H1 (cell line): Measurements from ENCODE around the gene ANKH. TPM values are rescaled to one million over a fixed set of nuclear protein-coding genes. Genes with fewer than 3 reads are reported as not detected.

Experiments
- CTCF ChIA-PET: fragments of 300-600 bp; sonication (Branson Sonifier 250); formaldehyde crosslinking; loops from one replicate; lab custom pipeline; 2021; ENCODE audit not compliant: partially characterized antibody; lab: Charles Lee
- POLR2A ChIA-PET: fragments of 300-600 bp; sonication (Branson Sonifier 250); formaldehyde crosslinking; loops from one replicate; lab custom pipeline; 2021; ENCODE audit warnings: inconsistent platforms; ENCODE audit not compliant: partially characterized antibody; lab: Charles Lee
- DNase-seq, 2 experiments: peaks; one replicate each; pipeline versions ENCODE4 v3.0.0 to v3.0.0-alpha.2; 2010 to 2022; ENCODE audit warnings: low spot score in 2 of 2, low read depth in 1 of 2, mixed read lengths in 1 of 2
- FAIRE-seq: peaks from 2 replicates; lab custom pipeline; 2011; peaks lifted over from hg19 to GRCh38; lab: Jason Lieb, UNC
- H2AFZ ChIP-seq: 2 replicates; pipeline ENCODE4 v1.8.1; 2012; ENCODE audit warnings: low read length, inconsistent platforms
- H2AK5ac ChIP-seq: 2 replicates; pipeline ENCODE4 v1.6.1; 2013; ENCODE audit warnings: low read depth, low read length
- H2BK120ac ChIP-seq: replicated peaks from 2 replicates; pipeline ENCODE3; 2013; ENCODE audit warnings: low read depth, low read length, inconsistent platforms
- H2BK12ac ChIP-seq: 2 replicates; pipeline ENCODE4 v1.6.1; 2013; ENCODE audit warnings: low read depth, low read length
- H2BK15ac ChIP-seq: 2 replicates; pipeline ENCODE4 v1.6.1; 2013; ENCODE audit warnings: low read length
- H2BK20ac ChIP-seq: 2 replicates; pipeline ENCODE4 v1.6.1; 2013; ENCODE audit warnings: low read length
- H2BK5ac ChIP-seq: 2 replicates; pipeline ENCODE4 v1.6.1; 2013; ENCODE audit warnings: low read depth, low read length
- H3K14ac ChIP-seq: 2 replicates; pipeline ENCODE4 v1.6.1; 2013; ENCODE audit warnings: inconsistent platforms; ENCODE audit not compliant: insufficient read length
- H3K18ac ChIP-seq: 2 replicates; pipeline ENCODE4 v1.6.1; 2013; ENCODE audit warnings: low read length; ENCODE audit errors: extremely low read depth
- H3K23ac ChIP-seq: 2 replicates; pipeline ENCODE4 v1.6.1; 2013; ENCODE audit warnings: inconsistent platforms; ENCODE audit not compliant: insufficient read length
- H3K23me2 ChIP-seq: 2 replicates; pipeline ENCODE4 v1.6.1; 2013; ENCODE audit warnings: low read depth, low read length
- H3K27ac ChIP-seq: 2 replicates; pipeline ENCODE4 v1.6.1; 2011; ENCODE audit warnings: low read depth, low read length, inconsistent platforms
- H3K27me3 ChIP-seq, 4 experiments: replicated peaks in 1 of 4; 1 replicate in 1 of 4; 2 replicates in 3 of 4; pipeline versions ENCODE4 v1.6.1 to v1.8.1; 2011 to 2013; ENCODE audit warnings: low read length in 3 of 4, mild to moderate bottlenecking in 3 of 4, inconsistent platforms in 2 of 4, mixed read lengths in 2 of 4, moderate library complexity in 1 of 4; ENCODE audit not compliant: control insufficient read depth in 3 of 4, insufficient read depth in 3 of 4; ENCODE audit errors: extremely low read depth in 1 of 4
- H3K36me3 ChIP-seq, 4 experiments: 2 replicates each; pipeline versions ENCODE4 v1.6.1 to v1.8.1; 2011 to 2013; ENCODE audit warnings: mild to moderate bottlenecking in 4 of 4, low read length in 3 of 4, moderate library complexity in 2 of 4, control low read depth in 1 of 4, inconsistent platforms in 1 of 4; ENCODE audit not compliant: insufficient read depth in 4 of 4, control insufficient read depth in 2 of 4
- H3K4ac ChIP-seq: replicated peaks from 2 replicates; pipeline ENCODE3; 2013; ENCODE audit warnings: low read length, low read depth, mixed read lengths, inconsistent platforms; ENCODE audit not compliant: insufficient read length
- H3K4me1 ChIP-seq, 4 experiments: replicated peaks in 1 of 4; 1 replicate in 1 of 4; 2 replicates in 3 of 4; pipeline versions ENCODE4 v1.6.1 to v1.8.1; 2011 to 2013; ENCODE audit warnings: low read length in 3 of 4, inconsistent platforms in 2 of 4, mixed read lengths in 1 of 4; ENCODE audit not compliant: insufficient read depth in 4 of 4, control insufficient read depth in 3 of 4
- H3K4me2 ChIP-seq, 2 experiments: 2 replicates each; pipeline versions ENCODE4 v1.6.1 to v1.8.1; 2011 to 2013; ENCODE audit warnings: low read depth in 2 of 2, low read length in 2 of 2, control low read depth in 1 of 2, inconsistent platforms in 1 of 2, mild to moderate bottlenecking in 1 of 2; ENCODE audit not compliant: insufficient read depth in 1 of 2
- H3K4me3 ChIP-seq, 4 experiments: fragments of 200-600, 300-600 bp in 1 of 4; sonication (generic), shearing (Covaris generic), sonication (Bioruptor Twin) in 1 of 4; 2 replicates each; pipeline versions ENCODE4 v1.5.1 to v1.8.1; 2011 to 2016; ENCODE audit warnings: low read length in 4 of 4, low read depth in 3 of 4, control low read depth in 2 of 4, inconsistent platforms in 2 of 4, mild to moderate bottlenecking in 2 of 4, mixed read lengths in 1 of 4, moderate library complexity in 1 of 4; ENCODE audit not compliant: insufficient read depth in 2 of 4; ENCODE audit errors: extremely low read depth in 1 of 4
- H3K56ac ChIP-seq: replicated peaks from 2 replicates; pipeline ENCODE3; 2013; ENCODE audit warnings: low read depth, mild to moderate bottlenecking, mixed read lengths, low read length, inconsistent platforms; ENCODE audit not compliant: insufficient read length
- H3K79me1 ChIP-seq: 2 replicates; pipeline ENCODE4 v1.6.1; 2013; ENCODE audit warnings: low read depth, low read length, control low read depth
- H3K79me2 ChIP-seq, 2 experiments: 2 replicates each; pipeline versions ENCODE4 v1.6.1 to v1.8.1; 2012 to 2013; ENCODE audit warnings: low read length in 2 of 2, mild to moderate bottlenecking in 2 of 2, inconsistent platforms in 1 of 2; ENCODE audit not compliant: insufficient read depth in 2 of 2, control insufficient read depth in 1 of 2
- H3K9ac ChIP-seq, 4 experiments: replicated peaks in 1 of 4; 1 replicate in 1 of 4; 2 replicates in 3 of 4; pipeline versions ENCODE4 v1.6.1 to v1.8.1; 2011 to 2013; ENCODE audit warnings: low read depth in 3 of 4, low read length in 3 of 4, control low read depth in 2 of 4, mild to moderate bottlenecking in 2 of 4, moderate library complexity in 2 of 4, inconsistent platforms in 1 of 4; ENCODE audit errors: extremely low read depth in 1 of 4
- H3K9me3 ChIP-seq, 2 experiments: 2 replicates each; pipeline versions ENCODE4 v1.6.1 to v1.8.1; 2012 to 2013; ENCODE audit warnings: mild to moderate bottlenecking in 2 of 2, moderate library complexity in 2 of 2, control low read depth in 1 of 2, inconsistent platforms in 1 of 2, low read depth in 1 of 2, low read length in 1 of 2, mixed read lengths in 1 of 2; ENCODE audit not compliant: insufficient read depth in 2 of 2
- H4K20me1 ChIP-seq, 2 experiments: replicated peaks in 1 of 2; 2 replicates each; pipeline versions ENCODE3 to v1.8.1; 2011 to 2013; ENCODE audit warnings: inconsistent platforms in 2 of 2, low read length in 2 of 2, mild to moderate bottlenecking in 1 of 2; ENCODE audit not compliant: insufficient read depth in 2 of 2, control insufficient read depth in 1 of 2
- H4K5ac ChIP-seq: 2 replicates; pipeline ENCODE4 v1.6.1; 2013; ENCODE audit warnings: low read length, low read depth, mixed read lengths, inconsistent platforms; ENCODE audit not compliant: insufficient read length
- H4K8ac ChIP-seq: 2 replicates; pipeline ENCODE4 v1.8.0; 2013; ENCODE audit warnings: mild to moderate bottlenecking, moderate library complexity, low read length, inconsistent platforms; ENCODE audit not compliant: insufficient read depth; ENCODE audit errors: extremely low read depth
- H4K91ac ChIP-seq: replicated peaks from 2 replicates; pipeline ENCODE3; 2013; ENCODE audit warnings: low read length, mixed read lengths, inconsistent platforms; ENCODE audit not compliant: insufficient read length
- CBX8 ChIP-seq: fragments of 300-800, 300-1000 bp; sonication (generic); IDR thresholded peaks from 2 replicates; pipeline ENCODE4 v1.7.1; 2016; ENCODE audit warnings: low read depth, low read length, borderline replicate concordance
- CHD2 ChIP-seq: IDR thresholded peaks from 2 replicates; pipeline ENCODE4 v1.6.1; 2012; ENCODE audit warnings: low read length, improper control_type of control experiment
- GABPA ChIP-seq: IDR thresholded peaks from 2 replicates; pipeline ENCODE4 v1.6.1; 2011; ENCODE audit warnings: mild to moderate bottlenecking, low read length, moderate library complexity, borderline replicate concordance; ENCODE audit not compliant: insufficient read depth
- GTF2F1 ChIP-seq: IDR thresholded peaks from 2 replicates; pipeline ENCODE4 v1.6.1; 2012; ENCODE audit warnings: low read depth, low read length, improper control_type of control experiment, borderline replicate concordance
- HDAC6 ChIP-seq: IDR thresholded peaks from one replicate; pipeline ENCODE4 v1.7.1; 2012; ENCODE audit warnings: low read depth, mild to moderate bottlenecking, inconsistent platforms, low read length, moderate library complexity
- MAX ChIP-seq: IDR thresholded peaks from 2 replicates; pipeline ENCODE4 v1.6.1; 2012; ENCODE audit warnings: inconsistent platforms
- RAD21 ChIP-seq, 2 experiments: IDR thresholded peaks in 1 of 2; conservative IDR thresholded peaks in 1 of 2; 2 replicates each; pipeline ENCODE4 v1.6.1; 2011; ENCODE audit warnings: low read depth in 2 of 2, low read length in 2 of 2, improper control_type of control experiment in 1 of 2, inconsistent platforms in 1 of 2, mild to moderate bottlenecking in 1 of 2, moderate library complexity in 1 of 2
- TEAD4 ChIP-seq: IDR thresholded peaks from 2 replicates; pipeline ENCODE4 v1.6.1; 2012; ENCODE audit warnings: low read depth, low read length, inconsistent platforms, mixed read lengths
- WGBS, 2 experiments: shearing (Covaris generic) in 1 of 2; methylation state at CpG; one replicate each; pipeline versions ENCODE4 v1.1.6 to v1.1.7; 2013 to 2015; ENCODE audit warnings: low lambda C conversion rate in 2 of 2, mixed read lengths in 2 of 2, inconsistent platforms in 1 of 2, low coverage in 1 of 2, missing lambda C conversion rate in 1 of 2; ENCODE audit not compliant: insufficient replicate concordance in 2 of 2, insufficient coverage in 1 of 2, insufficient read length in 1 of 2; ENCODE audit errors: extremely low coverage in 1 of 2, missing lambda C conversion rate in 1 of 2; 5-methylcytosine and 5-hydroxymethylcytosine counted together
- polyA plus RNA-seq, 7 experiments: library from polyadenylated mRNA; depleted of rRNA in 3 of 7; stranded (reverse) in 5 of 7; unstranded in 2 of 7; fragments of >200 nt in 5 of 7; fragments of 200-250 nt in 2 of 7; gene quantifications; 1 replicate in 5 of 7; 2 replicates in 1 of 7; 4 replicates in 1 of 7; pipeline versions ENCODE4 v1.2.1 to v1.2.3, GENCODE V29; 2011 to 2013; ENCODE audit warnings: missing spikeins in 2 of 7, mixed read lengths in 2 of 7
- total RNA-seq: library from RNA; stranded (reverse); fragmentation: NEBNext Ultra II Directional; extraction: Animal tissue kit (Norgen Biotek cat#: 25700); gene quantifications from 2 replicates; pipeline ENCODE4 v1.2.1, GENCODE V29; 2021

Gene ANKH
- total and polyA plus RNA-seq, 2 of the 8 experiments (the other 6 are each of a cell fraction or from before 2014, with no cell fraction given), result 5.3 to 13.0 TPM

DNA sequence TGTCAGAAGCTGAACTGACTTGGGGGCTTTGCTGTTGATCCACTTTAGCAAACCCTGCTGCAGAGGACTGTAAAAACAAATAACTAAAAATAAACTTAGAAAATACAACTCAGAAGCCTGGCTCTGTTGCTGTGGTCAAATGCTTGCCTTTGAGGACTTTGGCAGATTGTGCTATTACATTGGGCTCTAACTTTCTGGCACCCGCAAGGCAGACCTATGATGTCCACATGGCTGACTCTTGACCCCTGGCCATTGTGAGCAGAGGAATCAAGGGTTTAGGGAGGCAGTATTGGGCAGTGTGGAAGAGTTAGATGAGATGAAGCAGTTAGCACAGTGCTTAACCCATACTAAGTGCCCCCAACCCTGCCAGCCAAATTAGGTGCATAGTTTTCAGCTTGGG is 173.1 kb downstream of the ANKH start:
- peaks cover 0 to 10% (median 3%) of the 10 kb centered on the region in 4 experiments; a peak in 5 of 8 replicates for H3K36me3 ChIP-seq

More for the DNA sequence above, 173.1 kb downstream of the ANKH start:
- Histone ChIP-seq H3K23ac (no peak overlapping the region), H2BK15ac (no peak overlapping the region), H2AFZ (no peak overlapping the region), H3K9me3 (no peaks in the 10 kb centered on the region), H2BK5ac (no peak overlapping the region), H3K27me3 (peaks cover 0 to 3% (median 0%) of the 10 kb centered on the region in 4 experiments; a peak in 1 of 7 replicates), H4K20me1 (peaks cover 0 to 2% of the 10 kb centered on the region in 2 experiments), H2BK12ac (no peak overlapping the region), H3K4ac (no peak overlapping the region), H4K8ac (no peak overlapping the region), H2BK20ac (no peak overlapping the region), H4K91ac (no peak overlapping the region), H3K79me1 (no peaks in the 10 kb centered on the region), H3K23me2 (no peaks in the 10 kb centered on the region), H3K9ac (no peak overlapping the region), H3K56ac (no peak overlapping the region), H3K4me2 (no peak overlapping the region), H4K5ac (no peak overlapping the region), H3K18ac (no peak overlapping the region), H3K4me1 (peaks cover 0 to 6% (median 0%) of the 10 kb centered on the region in 4 experiments; a peak in 1 of 7 replicates), H3K14ac (no peak overlapping the region), H3K79me2 (no peaks in the 10 kb centered on the region), H3K27ac (no peak overlapping the region), H2BK120ac (no peak overlapping the region), H3K4me3 (no peak overlapping the region), H2AK5ac (no peak overlapping the region)
- no peak for TF ChIP-seq GTF2F1
- no peak for TF ChIP-seq CHD2
- no peak for TF ChIP-seq RAD21 (IDR thresholded peaks at IDR 0.05 in 1 of 2, conservative IDR thresholded peaks at IDR 0.05 in 1 of 2; ENCODE audit: low read depth in 2 of 2, low read length in 2 of 2)
- no peak for TF ChIP-seq CBX8
- no peak for TF ChIP-seq HDAC6
- TF ChIP-seq MAX, result no peak
- TF ChIP-seq TEAD4, result no peak
- TF ChIP-seq GABPA, result no peak
- ChIA-PET CTCF (no interaction called here), POLR2A (no interaction called here)
- 100% methylated on average over 1 of the region's 1 CpG; no CpG with 5 or more reads in 1 of the 2 experiments for WGBS, 2 experiments
- DNase-seq (no peak), FAIRE-seq (no peak)
